ENCODE data around the gene S100A5.

S100A5 gene

GRCh38 chr1:153503766-153504165 is 37.0 kb downstream of the S100A5 start:
- no peak for DNase-seq

- DNase-seq = no peak
These were observed 42.0 kb downstream of the S100A5 start for GRCh38 chr1:153498746-153499145.

- no peak for DNase-seq
These were observed 45.2 kb downstream of the S100A5 start for GRCh38 chr1:153495536-153495935.

GRCh38 chr1:153494976-153495535 is 45.7 kb downstream of the S100A5 start:
- DNase-seq = peak in 1 of 2 donors; percentile 82

GRCh38 chr1:153493343-153493960 is 47.3 kb downstream of the S100A5 start:
- no peak for DNase-seq

GRCh38 chr1:153490272-153491051 is 50.3 kb downstream of the S100A5 start:
- DNase-seq = peak; percentile 81 to 86

GRCh38 chr1:153488731-153489130 is 52.0 kb downstream of the S100A5 start:
- no peak for DNase-seq

GRCh38 chr1:153487707-153488106 is 53.0 kb downstream of the S100A5 start:
- DNase-seq = no peak

Data from inflammatory macrophage treated with lipopolysaccharide for 1 hour (primary cell).